DOHH2 (cell line): ENCODE data around the gene EPN2.
"Not testable (repeated sequence)": the region's sequence is repeated elsewhere in the genome, so short reads cannot be mapped to it uniquely, and the experiment has no call there.

Source experiments
- H3F3A ChIP-seq: fragments of 200-600 bp; sonication (generic), shearing (Covaris generic); 2 replicates; pipeline ENCODE4 v1.6.0; 2016; ENCODE audit warnings: antibody characterized with exemption, mild to moderate bottlenecking; ENCODE audit not compliant: control insufficient read depth, insufficient read depth
- H3K27ac ChIP-seq: fragments of 200-600 bp; sonication (generic); 2 replicates; pipeline ENCODE4 v1.5.1; 2014; ENCODE audit warnings: low read depth, mild to moderate bottlenecking, low read length, moderate library complexity
- H3K27me3 ChIP-seq: fragments of 200-600 bp; sonication (generic); 2 replicates; pipeline ENCODE4 v1.6.1; 2014; ENCODE audit warnings: mild to moderate bottlenecking, low read length, mixed read lengths; ENCODE audit not compliant: control insufficient read depth
- H3K36me3 ChIP-seq: fragments of 200-600 bp; sonication (generic); 2 replicates; pipeline ENCODE4 v1.6.1; 2014; ENCODE audit warnings: mild to moderate bottlenecking, low read length, moderate library complexity, mixed read lengths; ENCODE audit not compliant: control insufficient read depth
- H3K4me1 ChIP-seq: fragments of 200-600 bp; sonication (generic); 2 replicates; pipeline ENCODE4 v1.6.1; 2014; ENCODE audit warnings: mild to moderate bottlenecking, low read length, mixed read lengths; ENCODE audit not compliant: control insufficient read depth
- H3K4me2 ChIP-seq: fragments of 200-600 bp; sonication (generic); 2 replicates; pipeline ENCODE4 v1.6.0; 2014; ENCODE audit warnings: mild to moderate bottlenecking, low read length, moderate library complexity
- H3K4me3 ChIP-seq: fragments of 200-600 bp; sonication (generic); 2 replicates; pipeline ENCODE4 v1.5.1; 2014; ENCODE audit warnings: mild to moderate bottlenecking, low read length, mixed read lengths
- H3K79me2 ChIP-seq: fragments of 200-600 bp; sonication (generic); 2 replicates; pipeline ENCODE4 v1.6.1; 2014; ENCODE audit warnings: mild to moderate bottlenecking, low read length, mixed read lengths; ENCODE audit not compliant: control insufficient read depth
- H3K9me2 ChIP-seq: fragments of 200-600 bp; sonication (generic); replicated peaks from 2 replicates; pipeline ENCODE4 v1.6.1; 2014; ENCODE audit warnings: mild to moderate bottlenecking, low read length, mixed read lengths; ENCODE audit not compliant: control insufficient read depth
- H3K9me3 ChIP-seq: fragments of 200-600 bp; sonication (generic); 2 replicates; pipeline ENCODE4 v1.6.1; 2014; ENCODE audit warnings: antibody characterized with exemption, low read length, mixed read lengths; ENCODE audit not compliant: control insufficient read depth, insufficient read depth
- H4K20me1 ChIP-seq: fragments of 200-600 bp; sonication (generic); 2 replicates; pipeline ENCODE4 v1.6.0; 2014; ENCODE audit warnings: low read depth, mild to moderate bottlenecking, antibody characterized with exemption, low read length, moderate library complexity; ENCODE audit not compliant: control insufficient read depth, insufficient read depth
- EZH2phosphoT487 ChIP-seq: fragments of 200-600 bp; sonication (generic); IDR thresholded peaks from 2 replicates; pipeline ENCODE4 v1.6.1; 2017; ENCODE audit warnings: borderline replicate concordance, mild to moderate bottlenecking, antibody characterized with exemption, low read length, moderate library complexity, mixed read lengths
- TF ChIP-seq, protein P1 (sequence below): fragments of 200-600 bp; sonication (generic); IDR thresholded peaks from one replicate; pipeline ENCODE4 v1.5.1; 2014; ENCODE audit warnings: antibody characterized with exemption, mild to moderate bottlenecking, low read depth, low read length; ENCODE audit not compliant: poor library complexity, severe bottlenecking

The EPN2 gene

DNA sequence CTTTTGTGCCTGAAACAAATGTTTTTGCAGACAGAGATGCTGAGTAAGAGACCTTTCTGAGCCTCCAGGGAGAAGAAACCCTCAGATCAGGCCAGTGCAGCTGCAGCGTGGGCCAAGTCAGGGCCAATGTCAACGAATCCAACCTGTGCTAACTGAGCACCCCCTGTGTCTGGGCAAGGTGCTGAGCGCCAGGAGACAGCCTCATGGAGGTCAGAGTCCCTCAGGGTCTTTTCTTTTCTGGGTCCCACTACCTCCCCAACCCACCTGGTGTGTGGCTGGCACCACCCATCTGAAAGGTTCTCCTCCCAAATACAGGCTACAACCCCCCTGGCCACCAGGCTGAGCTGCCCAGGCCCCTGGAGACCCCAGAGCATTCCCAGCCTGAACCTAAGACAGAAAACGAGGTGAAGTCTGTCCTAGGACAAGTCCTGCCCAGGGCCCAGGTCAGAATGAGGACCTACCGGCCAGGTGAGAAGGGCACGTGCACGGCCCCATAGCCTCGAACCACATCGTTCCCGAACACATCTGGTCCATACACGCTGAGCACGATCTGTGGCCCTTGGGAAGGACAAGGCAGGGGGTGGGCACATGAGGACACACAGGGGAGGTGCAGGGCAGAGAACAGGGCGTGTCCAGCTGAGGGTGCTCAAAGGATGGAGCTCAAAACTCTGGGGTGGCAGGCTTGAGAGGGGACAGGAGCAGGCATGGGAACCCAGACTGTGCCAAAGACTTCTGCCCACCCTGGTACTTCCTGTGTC is 110.3 kb downstream of the EPN2 start:
- H3K9me2 ChIP-seq, result no peaks in the 10 kb centered on the region
- H3K27ac ChIP-seq, result no peak overlapping the region
- H3K4me3 ChIP-seq, result no peak overlapping the region
- peaks cover 2% of the 10 kb centered on the region; the same call in 1 of the 2 replicates for H3K27me3 ChIP-seq
- no peaks in the 10 kb centered on the region for H3K9me3 ChIP-seq
- H3F3A ChIP-seq, result no peaks in the 10 kb centered on the region
- H3K4me2 ChIP-seq, result no peak overlapping the region
- TF ChIP-seq, protein P1, sequence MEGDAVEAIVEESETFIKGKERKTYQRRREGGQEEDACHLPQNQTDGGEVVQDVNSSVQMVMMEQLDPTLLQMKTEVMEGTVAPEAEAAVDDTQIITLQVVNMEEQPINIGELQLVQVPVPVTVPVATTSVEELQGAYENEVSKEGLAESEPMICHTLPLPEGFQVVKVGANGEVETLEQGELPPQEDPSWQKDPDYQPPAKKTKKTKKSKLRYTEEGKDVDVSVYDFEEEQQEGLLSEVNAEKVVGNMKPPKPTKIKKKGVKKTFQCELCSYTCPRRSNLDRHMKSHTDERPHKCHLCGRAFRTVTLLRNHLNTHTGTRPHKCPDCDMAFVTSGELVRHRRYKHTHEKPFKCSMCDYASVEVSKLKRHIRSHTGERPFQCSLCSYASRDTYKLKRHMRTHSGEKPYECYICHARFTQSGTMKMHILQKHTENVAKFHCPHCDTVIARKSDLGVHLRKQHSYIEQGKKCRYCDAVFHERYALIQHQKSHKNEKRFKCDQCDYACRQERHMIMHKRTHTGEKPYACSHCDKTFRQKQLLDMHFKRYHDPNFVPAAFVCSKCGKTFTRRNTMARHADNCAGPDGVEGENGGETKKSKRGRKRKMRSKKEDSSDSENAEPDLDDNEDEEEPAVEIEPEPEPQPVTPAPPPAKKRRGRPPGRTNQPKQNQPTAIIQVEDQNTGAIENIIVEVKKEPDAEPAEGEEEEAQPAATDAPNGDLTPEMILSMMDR, result no peak
- TF ChIP-seq EZH2phosphoT487, result no peak
- no peaks in the 10 kb centered on the region for H3K79me2 ChIP-seq
- peaks cover 8% of the 10 kb centered on the region for H3K4me1 ChIP-seq
- H3K36me3 ChIP-seq, result no peaks in the 10 kb centered on the region
- H4K20me1 ChIP-seq, result no peaks in the 10 kb centered on the region

DNA sequence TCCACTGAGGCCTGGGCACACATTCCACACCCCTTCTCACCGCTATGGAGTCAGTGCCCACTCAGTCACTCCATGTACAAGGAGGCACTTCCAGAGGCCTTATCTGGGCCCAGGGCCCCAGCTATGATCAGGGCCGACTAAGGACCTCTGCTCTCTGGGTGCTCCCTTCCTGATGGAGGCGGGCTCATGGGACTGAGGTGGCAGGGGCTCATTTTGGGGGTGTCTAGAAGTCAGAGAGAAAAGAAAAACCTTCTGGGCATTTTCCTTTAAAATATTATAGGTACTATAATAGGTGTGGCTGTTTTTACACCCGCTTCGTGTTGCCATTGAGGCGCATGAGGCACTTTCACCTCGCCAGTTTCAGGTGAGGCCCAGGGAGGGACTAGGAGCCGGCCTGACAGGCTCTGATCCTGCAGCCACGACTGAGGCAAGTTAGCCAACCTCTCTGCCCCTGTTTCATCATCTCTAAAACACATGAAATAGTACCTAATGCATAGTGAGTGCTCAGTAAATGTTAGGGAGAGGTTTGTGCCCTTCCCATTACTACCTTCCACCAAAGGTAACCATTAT is 111.0 kb downstream of the EPN2 start:
- Histone ChIP-seq H3K4me2 (no peak overlapping the region), H3K27me3 (peaks cover 2% of the 10 kb centered on the region; the same call in 1 of the 2 replicates)
- TF ChIP-seq EZH2phosphoT487, result no peak
- TF ChIP-seq, protein P1, result no peak

DNA sequence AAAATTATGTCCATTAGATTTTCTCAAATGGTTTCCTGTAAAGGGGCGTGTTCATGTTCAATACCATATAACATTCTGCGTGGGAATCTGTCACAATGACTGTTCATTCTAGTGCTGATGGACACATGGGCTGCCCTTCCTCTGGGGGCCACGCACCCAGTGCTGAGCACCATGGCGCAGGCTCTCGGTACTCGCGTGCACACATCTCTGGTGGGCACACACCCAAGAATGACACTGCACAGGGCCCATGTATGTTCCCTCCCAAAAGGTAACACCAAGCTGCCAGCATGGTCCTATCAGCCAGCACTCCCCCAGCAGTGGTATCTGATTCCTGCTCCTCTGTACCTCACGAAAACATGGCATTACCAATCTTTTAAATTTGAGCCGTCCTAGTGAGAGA is 111.6 kb downstream of the EPN2 start:
- TF ChIP-seq EZH2phosphoT487, result no peak
- TF ChIP-seq, protein P1, result no peak
- H3K4me3 ChIP-seq, result no peak overlapping the region
- no peaks in the 10 kb centered on the region for H3K79me2 ChIP-seq
- no peaks in the 10 kb centered on the region for H3K9me3 ChIP-seq
- H4K20me1 ChIP-seq, result no peaks in the 10 kb centered on the region
- H3F3A ChIP-seq, result no peaks in the 10 kb centered on the region
- H3K9me2 ChIP-seq, result no peaks in the 10 kb centered on the region
- H3K27me3 ChIP-seq, result peaks cover 2% of the 10 kb centered on the region; the same call in 1 of the 2 replicates
- H3K27ac ChIP-seq, result no peak overlapping the region
- peaks cover 8% of the 10 kb centered on the region for H3K4me1 ChIP-seq
- H3K36me3 ChIP-seq, result no peaks in the 10 kb centered on the region
- no peak overlapping the region for H3K4me2 ChIP-seq

More for the DNA sequence above, 111.0 kb downstream of the EPN2 start:
- Histone ChIP-seq H3K4me3 (no peak overlapping the region), H3K36me3 (no peaks in the 10 kb centered on the region), H3F3A (no peaks in the 10 kb centered on the region), H4K20me1 (no peaks in the 10 kb centered on the region), H3K4me1 (peaks cover 8% of the 10 kb centered on the region), H3K79me2 (no peaks in the 10 kb centered on the region), H3K9me3 (no peaks in the 10 kb centered on the region), H3K9me2 (no peaks in the 10 kb centered on the region), H3K27ac (no peak overlapping the region)

DNA sequence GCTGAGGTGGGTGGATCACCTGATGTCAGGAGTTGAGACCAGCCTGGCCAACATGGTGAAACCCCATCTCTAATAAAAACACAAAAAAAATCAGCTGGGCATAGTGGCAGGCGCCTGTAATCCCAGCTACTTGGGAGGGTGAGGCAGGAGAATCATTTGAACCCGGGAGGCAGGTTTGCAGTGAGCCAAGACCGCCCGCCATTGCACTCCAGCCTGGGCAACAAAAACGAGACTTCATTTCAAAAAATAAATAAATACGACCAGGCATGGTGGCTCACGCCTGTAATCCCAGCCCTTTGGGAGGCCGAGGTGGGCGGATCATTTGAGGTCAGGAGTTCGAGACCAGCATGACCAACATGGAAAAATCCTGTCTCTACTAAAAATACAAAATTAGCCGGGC is 116.2 kb downstream of the EPN2 start:
- not testable (repeated sequence) for H3K27me3 ChIP-seq, H3K4me2 ChIP-seq, H3K9me3 ChIP-seq, H3K36me3 ChIP-seq, H3K9me2 ChIP-seq, H3K79me2 ChIP-seq, H3K4me3 ChIP-seq, H3K4me1 ChIP-seq, H3F3A ChIP-seq, H3K27ac ChIP-seq, H4K20me1 ChIP-seq
